ENCODE results near the gene MRFAP1.
"Not testable (repeated sequence)": the region's sequence is repeated elsewhere in the genome, so short reads cannot be mapped to it uniquely, and the experiment has no call there.

MRFAP1 gene

GRCh38 chr4:6639137-6639680, 1.3 kb upstream of the MRFAP1 start:
- Mint-ChIP-seq H3K27ac (peak overlapping the region; percentile 58), H3K27me3 (no peaks in the 10 kb centered on the region), H3K4me1 (peaks cover 32% of the 10 kb centered on the region), H3K4me3 (no peak overlapping the region), H3K9me3 (peaks cover 3% of the 10 kb centered on the region), H3K36me3 (peaks cover 40% of the 10 kb centered on the region)
- peak; percentile 16 for DNase-seq
- CTCF ChIA-PET, result no interaction called here

GRCh38 chr4:6641164-6641970, 882 bp downstream of the MRFAP1 start:
- H3K27ac Mint-ChIP-seq, result peak overlapping the region; percentile 99
- CTCF ChIA-PET, result no interaction called here
- no peaks in the 10 kb centered on the region for H3K27me3 Mint-ChIP-seq
- H3K36me3 Mint-ChIP-seq, result peaks cover 40% of the 10 kb centered on the region
- peaks cover 3% of the 10 kb centered on the region for H3K9me3 Mint-ChIP-seq
- peaks cover 32% of the 10 kb centered on the region for H3K4me1 Mint-ChIP-seq
- peak; percentile 66 for DNase-seq
- peak overlapping the region; percentile 99 for H3K4me3 Mint-ChIP-seq

GRCh38 chr4:6641971-6642320, 1.5 kb downstream of the MRFAP1 start:
- peak overlapping the region; percentile 99 for H3K4me3 Mint-ChIP-seq
- H3K27ac Mint-ChIP-seq, result peak overlapping the region; percentile 99
- H3K36me3 Mint-ChIP-seq, result peaks cover 40% of the 10 kb centered on the region
- CTCF ChIA-PET, result no interaction called here
- H3K27me3 Mint-ChIP-seq, result peaks cover under 1% of the 10 kb centered on the region
- peak; percentile 22 for DNase-seq
- H3K4me1 Mint-ChIP-seq, result peaks cover 32% of the 10 kb centered on the region
- H3K9me3 Mint-ChIP-seq, result peaks cover 3% of the 10 kb centered on the region

GRCh38 chr4:6643141-6643847, 2.8 kb downstream of the MRFAP1 start:
- Mint-ChIP-seq H3K4me1 (peaks cover 32% of the 10 kb centered on the region), H3K9me3 (no peaks in the 10 kb centered on the region), H3K36me3 (peaks cover 39% of the 10 kb centered on the region), H3K27ac (no peak overlapping the region), H3K4me3 (no peak overlapping the region), H3K27me3 (peaks cover 5% of the 10 kb centered on the region)
- DNase-seq, result no peak
- CTCF ChIA-PET, result interaction anchor here (0.6 kb wide), 1 partner anchor 76 kb away, joined by 3 read pairs; no protein-coding TSS in a partner anchor

- peak; percentile 9 for DNase-seq
- no peaks in the 10 kb centered on the region for H3K9me3 Mint-ChIP-seq
- peaks cover 37% of the 10 kb centered on the region for H3K36me3 Mint-ChIP-seq
- CTCF ChIA-PET, result interaction anchor here (1.6 kb wide), 1 partner anchor 19 kb away, joined by 4 read pairs; no protein-coding TSS in a partner anchor
- H3K27me3 Mint-ChIP-seq, result peaks cover 5% of the 10 kb centered on the region
- H3K27ac Mint-ChIP-seq, result no peak overlapping the region
- H3K4me3 Mint-ChIP-seq, result no peak overlapping the region
- peaks cover 27% of the 10 kb centered on the region for H3K4me1 Mint-ChIP-seq
Observed at GRCh38 chr4:6644792-6645530, 4.5 kb downstream of the MRFAP1 start.

- CTCF ChIA-PET, result no interaction called here
- DNase-seq, result peak; percentile 17
- Mint-ChIP-seq H3K4me3 (no peak overlapping the region), H3K36me3 (peaks cover 18% of the 10 kb centered on the region), H3K27ac (no peak overlapping the region), H3K27me3 (peaks cover 5% of the 10 kb centered on the region), H3K4me1 (peaks cover 14% of the 10 kb centered on the region), H3K9me3 (no peaks in the 10 kb centered on the region)
Observed at GRCh38 chr4:6647169-6647568, 6.7 kb downstream of the MRFAP1 start.

GRCh38 chr4:6647582-6648230, 7.2 kb downstream of the MRFAP1 start:
- H3K27me3 Mint-ChIP-seq, result peaks cover 5% of the 10 kb centered on the region
- peaks cover 9% of the 10 kb centered on the region for H3K4me1 Mint-ChIP-seq
- no peak overlapping the region for H3K27ac Mint-ChIP-seq
- no peaks in the 10 kb centered on the region for H3K9me3 Mint-ChIP-seq
- H3K4me3 Mint-ChIP-seq, result no peak overlapping the region
- CTCF ChIA-PET, result no interaction called here
- DNase-seq, result peak; percentile 17
- peaks cover 12% of the 10 kb centered on the region for H3K36me3 Mint-ChIP-seq

- Mint-ChIP-seq H3K27ac (no peak overlapping the region), H3K4me1 (no peaks in the 10 kb centered on the region), H3K27me3 (peaks cover 5% of the 10 kb centered on the region), H3K4me3 (no peak overlapping the region), H3K36me3 (no peaks in the 10 kb centered on the region), H3K9me3 (no peaks in the 10 kb centered on the region)
- CTCF ChIA-PET, result no interaction called here
- peak; percentile 14 for DNase-seq
Observed at GRCh38 chr4:6649216-6649615, 8.7 kb downstream of the MRFAP1 start.

- peaks cover 20% of the 10 kb centered on the region for H3K27me3 Mint-ChIP-seq
- not testable (repeated sequence) for H3K4me3 Mint-ChIP-seq, H3K27ac Mint-ChIP-seq, H3K36me3 Mint-ChIP-seq, DNase-seq, H3K4me1 Mint-ChIP-seq, H3K9me3 Mint-ChIP-seq
- CTCF ChIA-PET, result interaction anchor here (1.2 kb wide), 1 partner anchor 416 kb away, joined by 4 read pairs; no protein-coding TSS in a partner anchor
Observed at GRCh38 chr4:6654211-6654610, 13.7 kb downstream of the MRFAP1 start.

- Mint-ChIP-seq H3K27me3 (peaks cover 31% of the 10 kb centered on the region), H3K4me1 (peaks cover 11% of the 10 kb centered on the region)
- H3K36me3 Mint-ChIP-seq, H3K4me3 Mint-ChIP-seq, DNase-seq, H3K27ac Mint-ChIP-seq, H3K9me3 Mint-ChIP-seq: not testable (repeated sequence)
- CTCF ChIA-PET, result interaction anchor here (0.9 kb wide), 1 partner anchor 9 kb away, joined by 4 read pairs; no protein-coding TSS in a partner anchor
Observed at GRCh38 chr4:6655291-6655690, 14.8 kb downstream of the MRFAP1 start.

GRCh38 chr4:6655924-6656323, 15.4 kb downstream of the MRFAP1 start:
- Mint-ChIP-seq H3K4me1 (peaks cover 11% of the 10 kb centered on the region), H3K9me3 (peaks cover 4% of the 10 kb centered on the region), H3K27me3 (peaks cover 37% of the 10 kb centered on the region), H3K27ac (no peak overlapping the region), H3K36me3 (no peaks in the 10 kb centered on the region), H3K4me3 (no peak overlapping the region)
- CTCF ChIA-PET, result interaction anchor here (0.6 to 0.9 kb wide), 2 partner anchors 8 to 445 kb away, joined by 4 read pairs; no protein-coding TSS in a partner anchor
- peak; percentile 13 for DNase-seq

- H3K4me1 Mint-ChIP-seq, result peaks cover 11% of the 10 kb centered on the region
- no peak overlapping the region for H3K27ac Mint-ChIP-seq
- DNase-seq, result peak; percentile 16
- H3K36me3 Mint-ChIP-seq, result no peaks in the 10 kb centered on the region
- CTCF ChIA-PET, result interaction anchor here (1.0 kb wide), 1 partner anchor 17 kb away, joined by 3 read pairs; no protein-coding TSS in a partner anchor
- peaks cover 4% of the 10 kb centered on the region for H3K9me3 Mint-ChIP-seq
- peaks cover 53% of the 10 kb centered on the region for H3K27me3 Mint-ChIP-seq
- H3K4me3 Mint-ChIP-seq, result no peak overlapping the region
Observed at GRCh38 chr4:6657242-6658208, 17.0 kb downstream of the MRFAP1 start.

GRCh38 chr4:6658209-6658595, 17.7 kb downstream of the MRFAP1 start:
- H3K36me3 Mint-ChIP-seq, result no peaks in the 10 kb centered on the region
- DNase-seq, result peak; percentile 13
- CTCF ChIA-PET, result interaction anchor here (1.0 kb wide), 1 partner anchor 16 kb away, joined by 3 read pairs; no protein-coding TSS in a partner anchor
- peaks cover 4% of the 10 kb centered on the region for H3K9me3 Mint-ChIP-seq
- peak overlapping the region; percentile 50 for H3K4me3 Mint-ChIP-seq
- no peak overlapping the region for H3K27ac Mint-ChIP-seq
- H3K4me1 Mint-ChIP-seq, result peaks cover 11% of the 10 kb centered on the region
- H3K27me3 Mint-ChIP-seq, result peaks cover 60% of the 10 kb centered on the region

Measured in activated naive CD4-positive, alpha-beta T cell treated with anti-CD3 and anti-CD28 coated beads, Interleukin-2, amount 10 ng/mL, durations not matched to agents 7 days and 5 days (primary cell).